Stomach (tissue), 4 donors: ENCODE results near the gene PTGES.

Experiments used
- EP300 ChIP-seq: sonication (generic); formaldehyde crosslinking; IDR thresholded peaks from one replicate; pipeline ENCODE4 v1.6.1; 2017; ENCODE audit warnings: antibody characterized with exemption
- POLR2AphosphoS5 ChIP-seq, 3 donors: sonication (generic); formaldehyde crosslinking; IDR thresholded peaks; one replicate each; pipeline ENCODE4 v1.6.1; 2016; ENCODE audit warnings: antibody characterized with exemption in 3 of 3
- TF ChIP-seq, protein P1 (sequence below), 7 experiments: fragments of 450-650 bp in 4 of 7; fragments of 200-600 bp in 3 of 7; sonication (generic) in 3 of 7; IDR thresholded peaks; one replicate each; pipeline ENCODE4 v1.5.1; 2016 to 2019; ENCODE audit warnings: antibody characterized with exemption in 7 of 7, control low read depth in 2 of 7, mild to moderate bottlenecking in 1 of 7

GRCh38 chr9:129762985-129763926 lies 10.4 kb upstream of the PTGES start:
- TF ChIP-seq, protein P1, sequence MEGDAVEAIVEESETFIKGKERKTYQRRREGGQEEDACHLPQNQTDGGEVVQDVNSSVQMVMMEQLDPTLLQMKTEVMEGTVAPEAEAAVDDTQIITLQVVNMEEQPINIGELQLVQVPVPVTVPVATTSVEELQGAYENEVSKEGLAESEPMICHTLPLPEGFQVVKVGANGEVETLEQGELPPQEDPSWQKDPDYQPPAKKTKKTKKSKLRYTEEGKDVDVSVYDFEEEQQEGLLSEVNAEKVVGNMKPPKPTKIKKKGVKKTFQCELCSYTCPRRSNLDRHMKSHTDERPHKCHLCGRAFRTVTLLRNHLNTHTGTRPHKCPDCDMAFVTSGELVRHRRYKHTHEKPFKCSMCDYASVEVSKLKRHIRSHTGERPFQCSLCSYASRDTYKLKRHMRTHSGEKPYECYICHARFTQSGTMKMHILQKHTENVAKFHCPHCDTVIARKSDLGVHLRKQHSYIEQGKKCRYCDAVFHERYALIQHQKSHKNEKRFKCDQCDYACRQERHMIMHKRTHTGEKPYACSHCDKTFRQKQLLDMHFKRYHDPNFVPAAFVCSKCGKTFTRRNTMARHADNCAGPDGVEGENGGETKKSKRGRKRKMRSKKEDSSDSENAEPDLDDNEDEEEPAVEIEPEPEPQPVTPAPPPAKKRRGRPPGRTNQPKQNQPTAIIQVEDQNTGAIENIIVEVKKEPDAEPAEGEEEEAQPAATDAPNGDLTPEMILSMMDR (IDR thresholded peaks at IDR 0.05): no peak
- TF ChIP-seq EP300: no peak
- TF ChIP-seq POLR2AphosphoS5 (IDR thresholded peaks at IDR 0.05): no peak
